ENCODE data around the gene MYCL.
"Not testable (repeated sequence)": the region's sequence is repeated elsewhere in the genome, so short reads cannot be mapped to it uniquely, and the experiment has no call there.

Gene MYCL

DNA sequence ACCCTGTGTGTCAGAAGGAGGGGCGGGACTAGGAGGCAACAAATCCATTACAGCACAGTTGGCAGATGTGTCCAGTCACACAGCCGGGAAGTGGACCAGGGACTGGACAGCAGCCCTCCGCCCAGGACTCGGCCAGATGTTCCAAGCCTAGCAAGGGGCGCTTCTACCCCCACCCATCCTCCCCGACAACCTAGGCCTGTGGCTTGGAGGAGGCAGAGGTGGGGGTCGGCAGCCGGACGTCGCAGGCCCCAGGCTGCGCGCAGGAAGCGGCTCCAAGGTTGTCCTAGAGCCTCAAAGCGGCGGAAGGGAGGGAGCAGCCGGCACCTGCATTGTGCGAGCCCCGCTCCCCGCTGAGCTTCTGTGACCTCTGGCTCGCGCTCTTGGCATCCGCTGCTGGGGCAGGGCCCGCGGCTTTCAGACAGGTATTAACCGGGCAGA is 20.6 kb upstream of the MYCL start:
- TF ChIP-seq ESRRG (CRISPR knock-in tag; IDR thresholded peaks at IDR 0.05): no peak
- no peak for ATAC-seq

DNA sequence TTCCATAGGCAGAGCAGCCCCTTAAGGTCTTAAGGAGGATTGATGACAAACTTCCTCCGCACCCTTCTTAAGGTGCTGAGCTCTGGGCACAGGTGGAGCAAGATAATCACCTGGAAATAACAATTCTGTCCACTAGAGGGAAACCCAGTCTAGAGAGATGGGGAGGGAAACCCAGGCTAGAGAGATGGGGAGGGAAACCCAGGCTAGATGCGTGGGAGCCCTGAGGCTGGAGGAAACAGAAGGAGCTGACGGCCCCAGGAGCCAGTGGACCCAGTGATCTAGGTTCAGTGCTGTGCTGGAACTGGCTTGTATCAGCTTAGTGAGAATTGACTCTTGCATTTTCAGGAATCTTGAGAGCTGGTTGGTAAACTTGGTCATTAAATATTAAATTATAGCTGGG is 17.8 kb upstream of the MYCL start:
- ATAC-seq: peak; percentile 95
- TF ChIP-seq, protein P1, sequence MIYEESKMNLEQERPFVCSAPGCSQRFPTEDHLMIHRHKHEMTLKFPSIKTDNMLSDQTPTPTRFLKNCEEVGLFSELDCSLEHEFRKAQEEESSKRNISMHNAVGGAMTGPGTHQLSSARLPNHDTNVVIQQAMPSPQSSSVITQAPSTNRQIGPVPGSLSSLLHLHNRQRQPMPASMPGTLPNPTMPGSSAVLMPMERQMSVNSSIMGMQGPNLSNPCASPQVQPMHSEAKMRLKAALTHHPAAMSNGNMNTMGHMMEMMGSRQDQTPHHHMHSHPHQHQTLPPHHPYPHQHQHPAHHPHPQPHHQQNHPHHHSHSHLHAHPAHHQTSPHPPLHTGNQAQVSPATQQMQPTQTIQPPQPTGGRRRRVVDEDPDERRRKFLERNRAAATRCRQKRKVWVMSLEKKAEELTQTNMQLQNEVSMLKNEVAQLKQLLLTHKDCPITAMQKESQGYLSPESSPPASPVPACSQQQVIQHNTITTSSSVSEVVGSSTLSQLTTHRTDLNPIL (CRISPR knock-in tag; IDR thresholded peaks at IDR 0.05; ENCODE audit: low read depth): no peak
- no peak for TF ChIP-seq ZFP3 (CRISPR knock-in tag; IDR thresholded peaks at IDR 0.05)
- TF ChIP-seq CSDC2 (CRISPR knock-in tag; IDR thresholded peaks at IDR 0.05): no peak
- TF ChIP-seq SNAI2 (CRISPR knock-in tag; IDR thresholded peaks at IDR 0.05): no peak
- TF ChIP-seq ARNTL (CRISPR knock-in tag; IDR thresholded peaks at IDR 0.05; ENCODE audit: borderline replicate concordance, low read depth): no peak
- TF ChIP-seq ZC3H10 (CRISPR knock-in tag; IDR thresholded peaks at IDR 0.05): no peak
- TF ChIP-seq ZNF70 (CRISPR knock-in tag; IDR thresholded peaks at IDR 0.05): no peak
- no peak for TF ChIP-seq TCF4 (CRISPR knock-in tag; IDR thresholded peaks at IDR 0.05; ENCODE audit: borderline replicate concordance)
- TF ChIP-seq, protein P2, sequence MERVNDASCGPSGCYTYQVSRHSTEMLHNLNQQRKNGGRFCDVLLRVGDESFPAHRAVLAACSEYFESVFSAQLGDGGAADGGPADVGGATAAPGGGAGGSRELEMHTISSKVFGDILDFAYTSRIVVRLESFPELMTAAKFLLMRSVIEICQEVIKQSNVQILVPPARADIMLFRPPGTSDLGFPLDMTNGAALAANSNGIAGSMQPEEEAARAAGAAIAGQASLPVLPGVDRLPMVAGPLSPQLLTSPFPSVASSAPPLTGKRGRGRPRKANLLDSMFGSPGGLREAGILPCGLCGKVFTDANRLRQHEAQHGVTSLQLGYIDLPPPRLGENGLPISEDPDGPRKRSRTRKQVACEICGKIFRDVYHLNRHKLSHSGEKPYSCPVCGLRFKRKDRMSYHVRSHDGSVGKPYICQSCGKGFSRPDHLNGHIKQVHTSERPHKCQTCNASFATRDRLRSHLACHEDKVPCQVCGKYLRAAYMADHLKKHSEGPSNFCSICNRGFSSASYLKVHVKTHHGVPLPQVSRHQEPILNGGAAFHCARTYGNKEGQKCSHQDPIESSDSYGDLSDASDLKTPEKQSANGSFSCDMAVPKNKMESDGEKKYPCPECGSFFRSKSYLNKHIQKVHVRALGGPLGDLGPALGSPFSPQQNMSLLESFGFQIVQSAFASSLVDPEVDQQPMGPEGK (CRISPR knock-in tag; IDR thresholded peaks at IDR 0.05; ENCODE audit: borderline replicate concordance): no peak
- TF ChIP-seq ZFP30 (CRISPR knock-in tag; IDR thresholded peaks at IDR 0.05): no peak
- TF ChIP-seq ZNF8 (CRISPR knock-in tag; IDR thresholded peaks at IDR 0.05): no peak
- no peak for TF ChIP-seq TOX (CRISPR knock-in tag; IDR thresholded peaks at IDR 0.05; ENCODE audit: borderline replicate concordance)
- TF ChIP-seq, protein P3, sequence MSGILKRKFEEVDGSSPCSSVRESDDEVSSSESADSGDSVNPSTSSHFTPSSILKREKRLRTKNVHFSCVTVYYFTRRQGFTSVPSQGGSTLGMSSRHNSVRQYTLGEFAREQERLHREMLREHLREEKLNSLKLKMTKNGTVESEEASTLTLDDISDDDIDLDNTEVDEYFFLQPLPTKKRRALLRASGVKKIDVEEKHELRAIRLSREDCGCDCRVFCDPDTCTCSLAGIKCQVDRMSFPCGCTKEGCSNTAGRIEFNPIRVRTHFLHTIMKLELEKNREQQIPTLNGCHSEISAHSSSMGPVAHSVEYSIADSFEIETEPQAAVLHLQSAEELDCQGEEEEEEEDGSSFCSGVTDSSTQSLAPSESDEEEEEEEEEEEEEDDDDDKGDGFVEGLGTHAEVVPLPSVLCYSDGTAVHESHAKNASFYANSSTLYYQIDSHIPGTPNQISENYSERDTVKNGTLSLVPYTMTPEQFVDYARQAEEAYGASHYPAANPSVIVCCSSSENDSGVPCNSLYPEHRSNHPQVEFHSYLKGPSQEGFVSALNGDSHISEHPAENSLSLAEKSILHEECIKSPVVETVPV (CRISPR knock-in tag; IDR thresholded peaks at IDR 0.05): no peak
- TF ChIP-seq BACH2 (CRISPR knock-in tag; IDR thresholded peaks at IDR 0.05; ENCODE audit: borderline replicate concordance): no peak
- TF ChIP-seq ESRRG (CRISPR knock-in tag; IDR thresholded peaks at IDR 0.05): no peak
- TF ChIP-seq RARB (CRISPR knock-in tag; IDR thresholded peaks at IDR 0.05): no peak
- TF ChIP-seq ISL1 (CRISPR knock-in tag; IDR thresholded peaks at IDR 0.05): no peak
- no peak for TF ChIP-seq ZNF565 (CRISPR knock-in tag; conservative IDR thresholded peaks at IDR 0.05; ENCODE audit: low read depth)

DNA sequence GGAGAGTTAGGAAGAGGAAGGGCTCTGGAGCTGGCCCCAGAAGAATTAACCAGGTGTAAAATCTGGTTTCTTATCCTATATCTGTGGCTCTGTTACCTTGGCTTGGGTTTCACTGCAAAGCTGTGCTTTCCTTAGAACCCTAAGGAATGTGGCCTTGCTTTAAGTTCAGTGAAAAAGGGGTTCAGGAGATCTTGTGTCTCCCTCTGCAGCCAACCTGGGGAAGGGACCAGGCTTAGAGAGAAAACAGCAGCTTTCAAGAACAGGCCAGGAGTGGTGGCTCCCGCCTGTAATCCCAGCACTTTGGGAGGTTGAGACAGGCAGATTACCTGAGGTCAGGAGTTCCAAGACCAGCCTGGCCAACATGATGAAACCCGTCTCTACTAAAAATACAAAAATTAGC is 16.1 kb upstream of the MYCL start:
- no peak for TF ChIP-seq RARB (CRISPR knock-in tag; IDR thresholded peaks at IDR 0.05)
- no peak for TF ChIP-seq ZNF565 (CRISPR knock-in tag; conservative IDR thresholded peaks at IDR 0.05; ENCODE audit: low read depth)
- no peak for TF ChIP-seq ZFP30 (CRISPR knock-in tag; IDR thresholded peaks at IDR 0.05)
- TF ChIP-seq, protein P3 (CRISPR knock-in tag; IDR thresholded peaks at IDR 0.05): no peak
- no peak for TF ChIP-seq CSDC2 (CRISPR knock-in tag; IDR thresholded peaks at IDR 0.05)
- TF ChIP-seq TOX (CRISPR knock-in tag; IDR thresholded peaks at IDR 0.05; ENCODE audit: borderline replicate concordance): no peak
- TF ChIP-seq, protein P1 (CRISPR knock-in tag; IDR thresholded peaks at IDR 0.05; ENCODE audit: low read depth): no peak
- ATAC-seq: peak; percentile 35; the same call in 1 of the 3 replicates

DNA sequence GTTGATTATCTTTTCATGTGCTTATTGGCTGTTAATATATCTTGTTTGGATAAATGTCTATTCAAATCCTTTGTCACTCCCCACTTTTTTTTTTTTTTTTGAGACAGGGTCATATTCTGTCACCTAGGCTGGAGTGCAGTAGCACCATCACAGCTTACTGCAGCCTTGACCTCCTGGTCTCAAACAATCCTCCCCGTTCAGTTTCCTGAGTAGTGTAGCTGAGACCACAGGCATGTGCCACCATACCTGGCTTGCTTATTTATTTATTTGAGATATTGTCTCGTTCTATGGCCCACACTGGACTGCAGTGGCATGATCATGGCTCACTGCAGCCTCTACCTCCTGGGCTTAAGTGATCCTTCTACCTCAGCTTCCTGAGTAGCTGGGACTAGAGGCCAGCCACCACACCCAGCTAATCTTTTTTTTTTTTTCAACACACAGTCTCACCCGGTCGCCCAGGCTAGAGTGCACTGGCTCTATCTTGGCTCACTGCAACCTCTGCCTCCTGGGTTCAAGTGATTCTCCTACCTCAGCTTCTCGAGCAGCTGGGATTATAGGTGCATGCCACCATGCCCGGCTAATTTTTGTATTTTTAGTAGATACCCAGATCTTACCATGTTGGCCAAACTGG is 13.9 kb upstream of the MYCL start:
- TF ChIP-seq BACH2 (CRISPR knock-in tag; IDR thresholded peaks at IDR 0.05; ENCODE audit: borderline replicate concordance) (no peak), ZFP3 (CRISPR knock-in tag; IDR thresholded peaks at IDR 0.05) (no peak), ZNF8 (CRISPR knock-in tag; IDR thresholded peaks at IDR 0.05) (no peak), ESRRG (CRISPR knock-in tag; IDR thresholded peaks at IDR 0.05) (no peak), ISL1 (CRISPR knock-in tag; IDR thresholded peaks at IDR 0.05) (no peak), ZC3H10 (CRISPR knock-in tag; IDR thresholded peaks at IDR 0.05) (no peak), SNAI2 (CRISPR knock-in tag; IDR thresholded peaks at IDR 0.05) (no peak), ZNF565 (CRISPR knock-in tag; conservative IDR thresholded peaks at IDR 0.05; ENCODE audit: low read depth) (no peak), GLIS3 (CRISPR knock-in tag; IDR thresholded peaks at IDR 0.05) (no peak), ZFP30 (CRISPR knock-in tag; IDR thresholded peaks at IDR 0.05) (no peak), RARB (CRISPR knock-in tag; IDR thresholded peaks at IDR 0.05) (no peak), OSR1 (CRISPR knock-in tag; IDR thresholded peaks at IDR 0.05) (no peak), ZNF70 (CRISPR knock-in tag; IDR thresholded peaks at IDR 0.05) (no peak), PPARA (CRISPR knock-in tag; IDR thresholded peaks at IDR 0.05; ENCODE audit: borderline replicate concordance) (no peak)
- TF ChIP-seq, protein P2 (CRISPR knock-in tag; IDR thresholded peaks at IDR 0.05; ENCODE audit: borderline replicate concordance): no peak
- TF ChIP-seq, protein P1 (CRISPR knock-in tag; IDR thresholded peaks at IDR 0.05; ENCODE audit: low read depth): no peak
- no peak for ATAC-seq

DNA sequence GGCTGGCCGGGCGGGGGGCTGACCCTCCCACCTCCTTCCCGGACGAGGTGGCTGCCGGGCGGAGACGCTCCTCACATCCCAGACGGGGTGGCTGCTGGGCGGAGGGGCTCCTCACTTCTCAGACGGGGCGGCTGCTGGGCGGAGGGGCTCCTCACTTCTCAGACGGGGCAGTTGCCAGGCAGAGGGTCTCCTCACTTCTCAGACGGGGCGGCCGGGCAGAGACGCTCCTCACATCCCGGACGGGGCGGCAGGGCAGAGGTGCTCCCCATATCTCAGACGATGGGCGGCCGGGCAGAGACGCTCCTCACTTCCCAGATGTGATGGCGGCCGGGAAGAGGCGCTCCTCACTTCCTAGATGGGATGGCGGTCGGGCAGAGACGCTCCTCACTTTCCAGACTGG is 11.4 kb upstream of the MYCL start:
- not testable (repeated sequence) for ATAC-seq

All from SK-N-SH treated with all-trans-retinoic acid at 6 μM for 48 hours (cell line).